H1 (cell line): ENCODE data around the gene CXXC5. TPM values are rescaled to one million over a fixed set of nuclear protein-coding genes. Genes with fewer than 3 reads are reported as not detected.

ENCODE experiments used
- CTCF ChIA-PET: fragments of 300-600 bp; sonication (Branson Sonifier 250); formaldehyde crosslinking; loops from one replicate; lab custom pipeline; 2021; ENCODE audit not compliant: partially characterized antibody; lab: Charles Lee
- POLR2A ChIA-PET: fragments of 300-600 bp; sonication (Branson Sonifier 250); formaldehyde crosslinking; loops from one replicate; lab custom pipeline; 2021; ENCODE audit warnings: inconsistent platforms; ENCODE audit not compliant: partially characterized antibody; lab: Charles Lee
- DNase-seq, 2 experiments: peaks; one replicate each; pipeline versions ENCODE4 v3.0.0 to v3.0.0-alpha.2; 2010 to 2022; ENCODE audit warnings: low spot score in 2 of 2, low read depth in 1 of 2, mixed read lengths in 1 of 2
- FAIRE-seq: peaks from 2 replicates; lab custom pipeline; 2011; peaks lifted over from hg19 to GRCh38; lab: Jason Lieb, UNC
- H2AFZ ChIP-seq: 2 replicates; pipeline ENCODE4 v1.8.1; 2012; ENCODE audit warnings: low read length, inconsistent platforms
- H2AK5ac ChIP-seq: 2 replicates; pipeline ENCODE4 v1.6.1; 2013; ENCODE audit warnings: low read depth, low read length
- H2BK120ac ChIP-seq: replicated peaks from 2 replicates; pipeline ENCODE3; 2013; ENCODE audit warnings: low read depth, low read length, inconsistent platforms
- H2BK12ac ChIP-seq: 2 replicates; pipeline ENCODE4 v1.6.1; 2013; ENCODE audit warnings: low read depth, low read length
- H2BK15ac ChIP-seq: 2 replicates; pipeline ENCODE4 v1.6.1; 2013; ENCODE audit warnings: low read length
- H2BK20ac ChIP-seq: 2 replicates; pipeline ENCODE4 v1.6.1; 2013; ENCODE audit warnings: low read length
- H2BK5ac ChIP-seq: 2 replicates; pipeline ENCODE4 v1.6.1; 2013; ENCODE audit warnings: low read depth, low read length
- H3K14ac ChIP-seq: 2 replicates; pipeline ENCODE4 v1.6.1; 2013; ENCODE audit warnings: inconsistent platforms; ENCODE audit not compliant: insufficient read length
- H3K18ac ChIP-seq: 2 replicates; pipeline ENCODE4 v1.6.1; 2013; ENCODE audit warnings: low read length; ENCODE audit errors: extremely low read depth
- H3K23ac ChIP-seq: 2 replicates; pipeline ENCODE4 v1.6.1; 2013; ENCODE audit warnings: inconsistent platforms; ENCODE audit not compliant: insufficient read length
- H3K23me2 ChIP-seq: 2 replicates; pipeline ENCODE4 v1.6.1; 2013; ENCODE audit warnings: low read depth, low read length
- H3K27ac ChIP-seq: 2 replicates; pipeline ENCODE4 v1.6.1; 2011; ENCODE audit warnings: low read depth, low read length, inconsistent platforms
- H3K27me3 ChIP-seq, 4 experiments: replicated peaks in 1 of 4; 1 replicate in 1 of 4; 2 replicates in 3 of 4; pipeline versions ENCODE4 v1.6.1 to v1.8.1; 2011 to 2013; ENCODE audit warnings: low read length in 3 of 4, mild to moderate bottlenecking in 3 of 4, inconsistent platforms in 2 of 4, mixed read lengths in 2 of 4, moderate library complexity in 1 of 4; ENCODE audit not compliant: control insufficient read depth in 3 of 4, insufficient read depth in 3 of 4; ENCODE audit errors: extremely low read depth in 1 of 4
- H3K36me3 ChIP-seq, 4 experiments: 2 replicates each; pipeline versions ENCODE4 v1.6.1 to v1.8.1; 2011 to 2013; ENCODE audit warnings: mild to moderate bottlenecking in 4 of 4, low read length in 3 of 4, moderate library complexity in 2 of 4, control low read depth in 1 of 4, inconsistent platforms in 1 of 4; ENCODE audit not compliant: insufficient read depth in 4 of 4, control insufficient read depth in 2 of 4
- H3K4ac ChIP-seq: replicated peaks from 2 replicates; pipeline ENCODE3; 2013; ENCODE audit warnings: low read length, low read depth, mixed read lengths, inconsistent platforms; ENCODE audit not compliant: insufficient read length
- H3K4me1 ChIP-seq, 4 experiments: replicated peaks in 1 of 4; 1 replicate in 1 of 4; 2 replicates in 3 of 4; pipeline versions ENCODE4 v1.6.1 to v1.8.1; 2011 to 2013; ENCODE audit warnings: low read length in 3 of 4, inconsistent platforms in 2 of 4, mixed read lengths in 1 of 4; ENCODE audit not compliant: insufficient read depth in 4 of 4, control insufficient read depth in 3 of 4
- H3K4me2 ChIP-seq, 2 experiments: 2 replicates each; pipeline versions ENCODE4 v1.6.1 to v1.8.1; 2011 to 2013; ENCODE audit warnings: low read depth in 2 of 2, low read length in 2 of 2, control low read depth in 1 of 2, inconsistent platforms in 1 of 2, mild to moderate bottlenecking in 1 of 2; ENCODE audit not compliant: insufficient read depth in 1 of 2
- H3K4me3 ChIP-seq, 4 experiments: fragments of 200-600, 300-600 bp in 1 of 4; sonication (generic), shearing (Covaris generic), sonication (Bioruptor Twin) in 1 of 4; 2 replicates each; pipeline versions ENCODE4 v1.5.1 to v1.8.1; 2011 to 2016; ENCODE audit warnings: low read length in 4 of 4, low read depth in 3 of 4, control low read depth in 2 of 4, inconsistent platforms in 2 of 4, mild to moderate bottlenecking in 2 of 4, mixed read lengths in 1 of 4, moderate library complexity in 1 of 4; ENCODE audit not compliant: insufficient read depth in 2 of 4; ENCODE audit errors: extremely low read depth in 1 of 4
- H3K56ac ChIP-seq: replicated peaks from 2 replicates; pipeline ENCODE3; 2013; ENCODE audit warnings: low read depth, mild to moderate bottlenecking, mixed read lengths, low read length, inconsistent platforms; ENCODE audit not compliant: insufficient read length
- H3K79me1 ChIP-seq: 2 replicates; pipeline ENCODE4 v1.6.1; 2013; ENCODE audit warnings: low read depth, low read length, control low read depth
- H3K79me2 ChIP-seq, 2 experiments: 2 replicates each; pipeline versions ENCODE4 v1.6.1 to v1.8.1; 2012 to 2013; ENCODE audit warnings: low read length in 2 of 2, mild to moderate bottlenecking in 2 of 2, inconsistent platforms in 1 of 2; ENCODE audit not compliant: insufficient read depth in 2 of 2, control insufficient read depth in 1 of 2
- H3K9ac ChIP-seq, 4 experiments: replicated peaks in 1 of 4; 1 replicate in 1 of 4; 2 replicates in 3 of 4; pipeline versions ENCODE4 v1.6.1 to v1.8.1; 2011 to 2013; ENCODE audit warnings: low read depth in 3 of 4, low read length in 3 of 4, control low read depth in 2 of 4, mild to moderate bottlenecking in 2 of 4, moderate library complexity in 2 of 4, inconsistent platforms in 1 of 4; ENCODE audit errors: extremely low read depth in 1 of 4
- H3K9me3 ChIP-seq, 2 experiments: 2 replicates each; pipeline versions ENCODE4 v1.6.1 to v1.8.1; 2012 to 2013; ENCODE audit warnings: mild to moderate bottlenecking in 2 of 2, moderate library complexity in 2 of 2, control low read depth in 1 of 2, inconsistent platforms in 1 of 2, low read depth in 1 of 2, low read length in 1 of 2, mixed read lengths in 1 of 2; ENCODE audit not compliant: insufficient read depth in 2 of 2
- H4K20me1 ChIP-seq, 2 experiments: replicated peaks in 1 of 2; 2 replicates each; pipeline versions ENCODE3 to v1.8.1; 2011 to 2013; ENCODE audit warnings: inconsistent platforms in 2 of 2, low read length in 2 of 2, mild to moderate bottlenecking in 1 of 2; ENCODE audit not compliant: insufficient read depth in 2 of 2, control insufficient read depth in 1 of 2
- H4K5ac ChIP-seq: 2 replicates; pipeline ENCODE4 v1.6.1; 2013; ENCODE audit warnings: low read length, low read depth, mixed read lengths, inconsistent platforms; ENCODE audit not compliant: insufficient read length
- H4K8ac ChIP-seq: 2 replicates; pipeline ENCODE4 v1.8.0; 2013; ENCODE audit warnings: mild to moderate bottlenecking, moderate library complexity, low read length, inconsistent platforms; ENCODE audit not compliant: insufficient read depth; ENCODE audit errors: extremely low read depth
- H4K91ac ChIP-seq: replicated peaks from 2 replicates; pipeline ENCODE3; 2013; ENCODE audit warnings: low read length, mixed read lengths, inconsistent platforms; ENCODE audit not compliant: insufficient read length
- ASH2L ChIP-seq: fragments of 200-600, 300-600 bp; sonication (generic); IDR thresholded peaks from one replicate; pipeline ENCODE4 v1.7.1; 2017; ENCODE audit warnings: low read length
- CREB1 ChIP-seq: IDR thresholded peaks from 2 replicates; pipeline ENCODE4 v1.6.1; 2012; ENCODE audit warnings: inconsistent platforms
- E2F6 ChIP-seq: IDR thresholded peaks from 2 replicates; pipeline ENCODE4 v1.6.1; 2012; ENCODE audit warnings: inconsistent platforms
- EZH2 ChIP-seq: fragments of 200-600 bp; sonication (generic); IDR thresholded peaks from 2 replicates; pipeline ENCODE4 v1.7.1; 2012; ENCODE audit warnings: low read depth, mild to moderate bottlenecking, moderate library complexity, low read length, inconsistent platforms; ENCODE audit not compliant: severe bottlenecking
- KDM1A ChIP-seq: fragments of 200-600, 300-600 bp; sonication (generic); IDR thresholded peaks from 2 replicates; pipeline ENCODE4 v1.7.1; 2016; ENCODE audit warnings: mild to moderate bottlenecking, low read length, borderline replicate concordance
- MAX ChIP-seq: IDR thresholded peaks from 2 replicates; pipeline ENCODE4 v1.6.1; 2012; ENCODE audit warnings: inconsistent platforms
- POLR2AphosphoS5 ChIP-seq: IDR thresholded peaks from 2 replicates; pipeline ENCODE4 v1.6.1; 2011; ENCODE audit warnings: low read depth, low read length
- RAD21 ChIP-seq, 2 experiments: IDR thresholded peaks in 1 of 2; conservative IDR thresholded peaks in 1 of 2; 2 replicates each; pipeline ENCODE4 v1.6.1; 2011; ENCODE audit warnings: low read depth in 2 of 2, low read length in 2 of 2, improper control_type of control experiment in 1 of 2, inconsistent platforms in 1 of 2, mild to moderate bottlenecking in 1 of 2, moderate library complexity in 1 of 2
- RBBP5 ChIP-seq: IDR thresholded peaks from 2 replicates; pipeline ENCODE4 v1.7.1; 2012; ENCODE audit warnings: low read depth, mild to moderate bottlenecking, inconsistent platforms, low read length, moderate library complexity, borderline replicate concordance
- YY1 ChIP-seq: IDR thresholded peaks from 2 replicates; pipeline ENCODE4 v1.6.1; 2011; ENCODE audit warnings: low read depth, mild to moderate bottlenecking, low read length
- WGBS, 2 experiments: shearing (Covaris generic) in 1 of 2; methylation state at CpG; one replicate each; pipeline versions ENCODE4 v1.1.6 to v1.1.7; 2013 to 2015; ENCODE audit warnings: low lambda C conversion rate in 2 of 2, mixed read lengths in 2 of 2, inconsistent platforms in 1 of 2, low coverage in 1 of 2, missing lambda C conversion rate in 1 of 2; ENCODE audit not compliant: insufficient replicate concordance in 2 of 2, insufficient coverage in 1 of 2, insufficient read length in 1 of 2; ENCODE audit errors: extremely low coverage in 1 of 2, missing lambda C conversion rate in 1 of 2; 5-methylcytosine and 5-hydroxymethylcytosine counted together
- polyA plus RNA-seq, 7 experiments: library from polyadenylated mRNA; depleted of rRNA in 3 of 7; stranded (reverse) in 5 of 7; unstranded in 2 of 7; fragments of >200 nt in 5 of 7; fragments of 200-250 nt in 2 of 7; gene quantifications; 1 replicate in 5 of 7; 2 replicates in 1 of 7; 4 replicates in 1 of 7; pipeline versions ENCODE4 v1.2.1 to v1.2.3, GENCODE V29; 2011 to 2013; ENCODE audit warnings: missing spikeins in 2 of 7, mixed read lengths in 2 of 7
- total RNA-seq: library from RNA; stranded (reverse); fragmentation: NEBNext Ultra II Directional; extraction: Animal tissue kit (Norgen Biotek cat#: 25700); gene quantifications from 2 replicates; pipeline ENCODE4 v1.2.1, GENCODE V29; 2021

The CXXC5 gene
- total and polyA plus RNA-seq, 2 of the 8 experiments (the other 6 are each of a cell fraction or from before 2014, with no cell fraction given): 61.4 to 74.0 TPM

- CTCF ChIA-PET: interaction anchor here (0.7 to 5.8 kb wide), 19 partner anchors 8 to 74 kb away, joined by 3 to 52 read pairs (median 4); partner anchors contain the start of gene CXXC5
- no peaks in the 10 kb centered on the region for H3K9me3 ChIP-seq
- peak overlapping the region; percentile 100; the same call in 1 of the 2 replicates for H2BK15ac ChIP-seq
- H3K9ac ChIP-seq: no peak overlapping the region
- peak overlapping the region; percentile 6 for H4K5ac ChIP-seq
- no peaks in the 10 kb centered on the region for H4K20me1 ChIP-seq
- H3K4ac ChIP-seq: peak overlapping the region; percentile 34
- peaks cover 10% of the 10 kb centered on the region; the same call in 1 of the 2 replicates for H3K23me2 ChIP-seq
- H4K91ac ChIP-seq: peak overlapping the region; percentile 87
- H3K79me2 ChIP-seq: no peaks in the 10 kb centered on the region
- no peak overlapping the region for H3K56ac ChIP-seq
- DNase-seq (peak in 1 of 2 experiments; percentile 79), FAIRE-seq (no peak)
- H3K18ac ChIP-seq: peak overlapping the region; percentile 100
- H3K23ac ChIP-seq: no peak overlapping the region
- POLR2A ChIA-PET: interaction anchor here (0.7 to 7.5 kb wide), 9 partner anchors 7 to 67 kb away, joined by 3 to 136 read pairs (median 10); no protein-coding TSS in a partner anchor
- peak overlapping the region; percentile 96 for H2BK5ac ChIP-seq
- H2AK5ac ChIP-seq: peak overlapping the region; percentile 97; the same call in 1 of the 2 replicates
- H3K27ac ChIP-seq: no peak overlapping the region
- H3K4me3 ChIP-seq: peak overlapping the region in 2 of 4 experiments; percentile 30 to 37; a peak in 3 of 8 replicates
- H3K4me1 ChIP-seq: peaks cover 21 to 47% (median 37%) of the 10 kb centered on the region in 4 experiments
- peak overlapping the region; percentile 82; the same call in 1 of the 2 replicates for H2AFZ ChIP-seq
- H3K14ac ChIP-seq: no peak overlapping the region
- H4K8ac ChIP-seq: peak overlapping the region; percentile 30; the same call in 1 of the 2 replicates
- 6% methylated on average over 20 of the region's 22 CpGs; no CpG with 5 or more reads in 1 of the 2 experiments for WGBS, 2 experiments
- no peaks in the 10 kb centered on the region for H3K79me1 ChIP-seq
- no peaks in the 10 kb centered on the region for H3K36me3 ChIP-seq
- peaks cover 0 to 3% (median under 1%) of the 10 kb centered on the region in 4 experiments; a peak in 4 of 7 replicates for H3K27me3 ChIP-seq
- H3K4me2 ChIP-seq: peak overlapping the region; percentile 61 to 77
- H2BK20ac ChIP-seq: peak overlapping the region; percentile 100
- peak overlapping the region; percentile 97 for H2BK120ac ChIP-seq
- H2BK12ac ChIP-seq: peak overlapping the region; percentile 99
- TF ChIP-seq RBBP5 (0 out of 2 replicates have a peak, but pooled peaks have one; percentile 49), CREB1 (no peak), YY1 (0 out of 2 replicates have a peak, but pooled peaks have one; percentile 48), KDM1A (no peak; the same call in 1 of the 2 replicates), ASH2L (peak; percentile 60), MAX (peak; percentile 88), RAD21 (IDR thresholded peaks at IDR 0.05 in 1 of 2, conservative IDR thresholded peaks at IDR 0.05 in 1 of 2; ENCODE audit: low read depth in 2 of 2, low read length in 2 of 2) (peak in 1 of 2 experiments; percentile 13; a peak in 1 of 4 replicates), E2F6 (peak; percentile 86), EZH2 (peak; percentile 11), POLR2AphosphoS5 (no peak)
These were observed 53.0 kb downstream of the CXXC5 start for GRCh38 chr5:139701056-139701741.
